Measurements from ENCODE around the gene MOCS1. TPM values are rescaled to one million over a fixed set of nuclear protein-coding genes. Genes with fewer than 3 reads are reported as not detected.
A peak's percentile ranks its signal among the peaks of the same experiment; 100 is the strongest.

MOCS1 gene
- total and polyA plus RNA-seq, 9 of the 15 experiments (the other 6 are each of a cell fraction or from before 2014, with no cell fraction given) = 0.69 to 12.7 (median 8.7) TPM

DNA sequence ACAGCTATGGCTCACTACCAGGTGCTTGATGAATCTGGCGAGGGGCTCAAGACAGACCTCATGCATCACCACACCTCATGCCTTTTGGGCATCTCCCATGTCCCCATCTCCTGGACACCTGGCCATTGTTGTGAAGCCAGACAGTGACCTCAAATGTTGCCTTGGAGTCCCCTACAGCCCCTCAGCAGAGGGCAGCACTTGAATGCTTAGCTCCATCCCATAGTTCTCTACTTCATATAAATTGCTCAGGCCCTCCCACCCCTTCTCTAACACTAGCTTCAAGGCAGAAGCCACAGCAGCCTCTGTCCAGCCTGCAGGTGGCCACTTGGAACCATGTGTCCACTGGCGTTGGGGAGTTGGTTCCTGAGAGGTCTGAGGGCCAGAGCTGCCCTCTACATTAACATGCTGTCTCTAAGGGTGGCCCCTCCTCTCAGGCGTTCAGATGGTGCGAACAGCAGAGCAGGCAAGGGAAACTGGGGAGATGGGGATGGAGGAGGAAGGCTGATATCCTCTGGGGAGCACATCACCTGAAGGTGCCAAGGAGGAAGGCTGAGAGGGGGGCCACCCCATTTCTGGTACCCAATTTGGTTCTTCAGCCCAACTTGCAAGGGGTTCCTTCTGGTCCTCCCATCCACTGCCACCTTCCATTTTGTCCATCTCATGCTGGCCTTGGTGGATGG lies 31.3 kb downstream of the MOCS1 start (continued):
- TF ChIP-seq, protein P1, sequence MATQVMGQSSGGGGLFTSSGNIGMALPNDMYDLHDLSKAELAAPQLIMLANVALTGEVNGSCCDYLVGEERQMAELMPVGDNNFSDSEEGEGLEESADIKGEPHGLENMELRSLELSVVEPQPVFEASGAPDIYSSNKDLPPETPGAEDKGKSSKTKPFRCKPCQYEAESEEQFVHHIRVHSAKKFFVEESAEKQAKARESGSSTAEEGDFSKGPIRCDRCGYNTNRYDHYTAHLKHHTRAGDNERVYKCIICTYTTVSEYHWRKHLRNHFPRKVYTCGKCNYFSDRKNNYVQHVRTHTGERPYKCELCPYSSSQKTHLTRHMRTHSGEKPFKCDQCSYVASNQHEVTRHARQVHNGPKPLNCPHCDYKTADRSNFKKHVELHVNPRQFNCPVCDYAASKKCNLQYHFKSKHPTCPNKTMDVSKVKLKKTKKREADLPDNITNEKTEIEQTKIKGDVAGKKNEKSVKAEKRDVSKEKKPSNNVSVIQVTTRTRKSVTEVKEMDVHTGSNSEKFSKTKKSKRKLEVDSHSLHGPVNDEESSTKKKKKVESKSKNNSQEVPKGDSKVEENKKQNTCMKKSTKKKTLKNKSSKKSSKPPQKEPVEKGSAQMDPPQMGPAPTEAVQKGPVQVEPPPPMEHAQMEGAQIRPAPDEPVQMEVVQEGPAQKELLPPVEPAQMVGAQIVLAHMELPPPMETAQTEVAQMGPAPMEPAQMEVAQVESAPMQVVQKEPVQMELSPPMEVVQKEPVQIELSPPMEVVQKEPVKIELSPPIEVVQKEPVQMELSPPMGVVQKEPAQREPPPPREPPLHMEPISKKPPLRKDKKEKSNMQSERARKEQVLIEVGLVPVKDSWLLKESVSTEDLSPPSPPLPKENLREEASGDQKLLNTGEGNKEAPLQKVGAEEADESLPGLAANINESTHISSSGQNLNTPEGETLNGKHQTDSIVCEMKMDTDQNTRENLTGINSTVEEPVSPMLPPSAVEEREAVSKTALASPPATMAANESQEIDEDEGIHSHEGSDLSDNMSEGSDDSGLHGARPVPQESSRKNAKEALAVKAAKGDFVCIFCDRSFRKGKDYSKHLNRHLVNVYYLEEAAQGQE (IDR thresholded peaks at IDR 0.05; ENCODE audit: borderline replicate concordance) = peak; percentile 41; the same call in 1 of the 2 replicates
- TF ChIP-seq, protein P1 (CRISPR knock-in tag; IDR thresholded peaks at IDR 0.05; ENCODE audit: low read depth) = no peak
- TF ChIP-seq RNF2 (IDR thresholded peaks at IDR 0.05) = no peak
